ENCODE data around the gene ZNF804A.

ZNF804A gene

GRCh38 chr2:184971546-184972068 lies 373.3 kb downstream of the ZNF804A start:
- no peak for DNase-seq

Data from SIG-M5 (cell line).